PC-9 (cell line): ENCODE measurements around the gene KRT80. TPM values are rescaled to one million over a fixed set of nuclear protein-coding genes. Genes with fewer than 3 reads are reported as not detected.

Experiments used
- BruUV-seq: library from RNA; stranded (reverse); fragments of 400-500 nt; replicated peaks from 2 replicates; lab custom pipeline; 2021; lab: Mats Ljungman, UMichigan
- CTCF ChIA-PET: fragments of 300-600 bp; sonication (Branson Sonifier 250); formaldehyde crosslinking; loops from one replicate; lab custom pipeline; 2022; ENCODE audit warnings: antibody characterized with exemption; lab: Charles Lee
- POLR2A ChIA-PET: fragments of 300-600 bp; sonication (Branson Sonifier 250); formaldehyde crosslinking; loops from one replicate; lab custom pipeline; 2022; ENCODE audit warnings: antibody characterized with exemption; ENCODE audit not compliant: unreplicated experiment; lab: Charles Lee
- DNase-seq, 2 experiments: peaks; one replicate each; pipeline versions ENCODE4 v3.0.0 to v3.0.0-alpha.2; 2015 to 2022; ENCODE audit warnings: mixed read lengths in 1 of 2
- H2AFZ ChIP-seq: fragments of 200-600 bp; sonication (generic); 2 replicates; pipeline ENCODE4 v1.8.1; 2017; ENCODE audit warnings: antibody characterized with exemption
- H3F3A ChIP-seq: fragments of 200-600 bp; sonication (generic); 2 replicates; pipeline ENCODE4 v1.8.1; 2017; ENCODE audit warnings: antibody characterized with exemption, mild to moderate bottlenecking, low read depth; ENCODE audit not compliant: insufficient read depth
- H3K27ac ChIP-seq: fragments of 200-600 bp; sonication (generic); 2 replicates; pipeline ENCODE4 v1.6.1; 2016; ENCODE audit warnings: mixed run types
- H3K27me3 ChIP-seq: fragments of 200-600 bp; sonication (generic); 2 replicates; pipeline ENCODE4 v1.6.1; 2016; ENCODE audit warnings: low read depth, mixed run types; ENCODE audit not compliant: insufficient read depth
- H3K36me3 ChIP-seq: fragments of 200-600 bp; sonication (generic); 2 replicates; pipeline ENCODE4 v1.6.1; 2016; ENCODE audit warnings: low read depth, mixed run types
- H3K4me1 ChIP-seq: fragments of 200-600 bp; sonication (generic); replicated peaks from 2 replicates; pipeline ENCODE4 v1.6.1; 2016; ENCODE audit warnings: mixed run types; ENCODE audit not compliant: insufficient read depth
- H3K4me2 ChIP-seq: fragments of 200-600 bp; sonication (generic); 2 replicates; pipeline ENCODE4 v1.6.1; 2017; ENCODE audit warnings: mixed run types
- H3K4me3 ChIP-seq: fragments of 200-600 bp; sonication (generic); 2 replicates; pipeline ENCODE4 v1.6.1; 2016; ENCODE audit warnings: mixed run types
- H3K79me2 ChIP-seq: fragments of 200-600 bp; sonication (generic); 2 replicates; pipeline ENCODE4 v1.6.1; 2017; ENCODE audit warnings: low read depth, mixed run types
- H3K9me2 ChIP-seq: fragments of 200-600 bp; sonication (generic); 2 replicates; pipeline ENCODE4 v1.8.1; 2017; ENCODE audit warnings: mild to moderate bottlenecking; ENCODE audit not compliant: insufficient read depth
- H3K9me3 ChIP-seq: fragments of 200-600 bp; sonication (generic); 2 replicates; pipeline ENCODE4 v1.8.1; 2016; ENCODE audit warnings: low read depth; ENCODE audit not compliant: insufficient read depth
- H4K20me1 ChIP-seq: fragments of 200-600 bp; sonication (generic); 2 replicates; pipeline ENCODE4 v1.8.1; 2017; ENCODE audit not compliant: insufficient read depth
- EZH2 ChIP-seq: fragments of 200-600 bp; sonication (generic); IDR thresholded peaks from 2 replicates; pipeline ENCODE4 v1.8.0; 2017; ENCODE audit warnings: antibody characterized with exemption, low read depth
- intact Hi-C: fragments of 100-400 bp; cut with micrococcal nuclease; formaldehyde crosslinking; loops from one replicate; pipeline ENCODE4 v1.10.0; 2022; ENCODE audit not compliant: unreplicated experiment
- total RNA-seq: library from RNA; stranded (reverse); gene quantifications from 2 replicates; pipeline ENCODE4 v1.2.3, GENCODE V29; 2021
- TF ChIP-seq, protein P1 (sequence below): fragments of 200-600 bp; sonication (generic); conservative IDR thresholded peaks from 2 replicates; pipeline ENCODE4 v1.6.1; 2017; ENCODE audit warnings: mixed run types, antibody characterized with exemption, mild to moderate bottlenecking, moderate library complexity

The KRT80 gene
- total RNA-seq, 1 experiment from 2014 or later = 94.9 TPM

DNA sequence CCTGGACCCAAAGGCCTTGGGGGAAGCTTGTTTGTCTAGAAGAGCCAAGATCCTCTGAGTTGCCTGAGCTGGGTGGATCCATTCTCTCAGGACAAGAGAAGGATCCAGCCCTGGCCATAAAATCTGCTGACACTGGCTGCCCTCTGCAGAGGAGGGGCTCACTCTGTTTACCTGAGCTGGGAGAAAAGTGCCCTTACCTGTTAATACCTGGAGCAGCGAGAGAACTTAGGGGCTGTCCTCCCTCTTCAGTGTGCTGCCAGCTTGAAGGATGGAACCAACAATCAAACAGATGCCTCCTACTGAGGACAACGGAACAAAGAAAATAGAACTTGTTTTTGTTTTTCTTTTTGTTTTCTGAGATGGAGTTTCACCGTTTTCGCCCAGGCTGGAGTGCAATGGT lies 33.9 kb upstream of the KRT80 start:
- H3K36me3 ChIP-seq = no peaks in the 10 kb centered on the region
- CTCF ChIA-PET = interaction anchor here (0.5 to 0.7 kb wide), 3 partner anchors 58 to 143 kb away, joined by 3 to 4 read pairs (median 3); no protein-coding TSS in a partner anchor
- BruUV-seq = no TSS peak
- H4K20me1 ChIP-seq = no peaks in the 10 kb centered on the region
- no peaks in the 10 kb centered on the region for H3K27me3 ChIP-seq
- no peak overlapping the region for H3K27ac ChIP-seq
- H3K4me2 ChIP-seq = no peak overlapping the region
- no peak for DNase-seq
- H3K9me2 ChIP-seq = no peaks in the 10 kb centered on the region
- peaks cover 92% of the 10 kb centered on the region for H3K4me1 ChIP-seq
- TF ChIP-seq EZH2 = no peak
- peaks cover 49% of the 10 kb centered on the region for H3F3A ChIP-seq
- no peak overlapping the region for H2AFZ ChIP-seq
- intact Hi-C loops = no loop called here
- peaks cover 3% of the 10 kb centered on the region; the same call in 1 of the 2 replicates for H3K79me2 ChIP-seq
- POLR2A ChIA-PET = interaction anchor here (0.6 to 1.1 kb wide), 4 partner anchors 8 to 1609 kb away, joined by 3 to 11 read pairs (median 4); no protein-coding TSS in a partner anchor
- H3K4me3 ChIP-seq = no peak overlapping the region
- H3K9me3 ChIP-seq = no peaks in the 10 kb centered on the region

GRCh38 chr12:52224151-52224550 lies 32.3 kb upstream of the KRT80 start:
- CTCF ChIA-PET = interaction anchor here (0.6 to 1.4 kb wide), 2 partner anchors 55 to 662 kb away, joined by 3 read pairs; no protein-coding TSS in a partner anchor
- TF ChIP-seq EZH2 = no peak
- TF ChIP-seq, protein P1, sequence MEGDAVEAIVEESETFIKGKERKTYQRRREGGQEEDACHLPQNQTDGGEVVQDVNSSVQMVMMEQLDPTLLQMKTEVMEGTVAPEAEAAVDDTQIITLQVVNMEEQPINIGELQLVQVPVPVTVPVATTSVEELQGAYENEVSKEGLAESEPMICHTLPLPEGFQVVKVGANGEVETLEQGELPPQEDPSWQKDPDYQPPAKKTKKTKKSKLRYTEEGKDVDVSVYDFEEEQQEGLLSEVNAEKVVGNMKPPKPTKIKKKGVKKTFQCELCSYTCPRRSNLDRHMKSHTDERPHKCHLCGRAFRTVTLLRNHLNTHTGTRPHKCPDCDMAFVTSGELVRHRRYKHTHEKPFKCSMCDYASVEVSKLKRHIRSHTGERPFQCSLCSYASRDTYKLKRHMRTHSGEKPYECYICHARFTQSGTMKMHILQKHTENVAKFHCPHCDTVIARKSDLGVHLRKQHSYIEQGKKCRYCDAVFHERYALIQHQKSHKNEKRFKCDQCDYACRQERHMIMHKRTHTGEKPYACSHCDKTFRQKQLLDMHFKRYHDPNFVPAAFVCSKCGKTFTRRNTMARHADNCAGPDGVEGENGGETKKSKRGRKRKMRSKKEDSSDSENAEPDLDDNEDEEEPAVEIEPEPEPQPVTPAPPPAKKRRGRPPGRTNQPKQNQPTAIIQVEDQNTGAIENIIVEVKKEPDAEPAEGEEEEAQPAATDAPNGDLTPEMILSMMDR = no peak
- Histone ChIP-seq H2AFZ (peak overlapping the region; percentile 19; the same call in 1 of the 2 replicates), H3F3A (peaks cover 37% of the 10 kb centered on the region), H3K4me3 (0 out of 2 replicates have a peak overlapping the region, but pooled peaks have one; percentile 7), H3K36me3 (no peaks in the 10 kb centered on the region), H3K27me3 (no peaks in the 10 kb centered on the region), H3K9me3 (no peaks in the 10 kb centered on the region), H3K4me2 (peak overlapping the region; percentile 17; the same call in 1 of the 2 replicates), H3K4me1 (peaks cover 94% of the 10 kb centered on the region), H3K9me2 (no peaks in the 10 kb centered on the region), H4K20me1 (no peaks in the 10 kb centered on the region), H3K27ac (peak overlapping the region; percentile 50), H3K79me2 (no peaks in the 10 kb centered on the region)
- BruUV-seq = no TSS peak
- POLR2A ChIA-PET = interaction anchor here (0.5 to 1.6 kb wide), 4 partner anchors 9 to 650 kb away, joined by 3 to 5 read pairs (median 4); partner anchors contain the start of gene KRT7
- no peak for DNase-seq
- intact Hi-C loops = no loop called here

- Histone ChIP-seq H3K27ac (peak overlapping the region; percentile 50), H3K4me3 (no peak overlapping the region), H3F3A (peaks cover 33% of the 10 kb centered on the region), H3K4me2 (peak overlapping the region; percentile 18; the same call in 1 of the 2 replicates), H3K9me2 (no peaks in the 10 kb centered on the region), H3K79me2 (no peaks in the 10 kb centered on the region), H3K9me3 (no peaks in the 10 kb centered on the region), H3K27me3 (no peaks in the 10 kb centered on the region), H3K4me1 (peaks cover 94% of the 10 kb centered on the region), H3K36me3 (no peaks in the 10 kb centered on the region), H2AFZ (peak overlapping the region; percentile 19; the same call in 1 of the 2 replicates), H4K20me1 (no peaks in the 10 kb centered on the region)
- no peak for DNase-seq
- ChIA-PET POLR2A (interaction anchor here (0.5 to 0.7 kb wide), 3 partner anchors 15 to 651 kb away, joined by 3 to 5 read pairs (median 4); no protein-coding TSS in a partner anchor), CTCF (interaction anchor here (1.4 kb wide), 1 partner anchor 56 kb away, joined by 3 read pairs; no protein-coding TSS in a partner anchor)
- intact Hi-C loops = no loop called here
- no TSS peak for BruUV-seq
- TF ChIP-seq EZH2 = no peak
- TF ChIP-seq, protein P1 = no peak
These were observed 31.7 kb upstream of the KRT80 start for GRCh38 chr12:52223406-52224039.
